Mucosa of descending colon (tissue), 3 donors: ENCODE data around the gene RTEL1. TPM values are rescaled to one million over a fixed set of nuclear protein-coding genes. Genes with fewer than 3 reads are reported as not detected.
A peak's percentile ranks its signal among the peaks of the same experiment; 100 is the strongest.

Experiments used
- ATAC-seq: fragments of 200-7000 bp; cut with Tn5 transposase; one replicate; pipeline ENCODE4 v1.9.1; 2020; ENCODE audit warnings: mild to moderate bottlenecking, moderate library complexity
- DNase-seq, 3 donors: peaks; one replicate each; pipeline ENCODE4 v3.0.0-alpha.2; 2020
- H3K36me3 ChIP-seq: fragments of 200-600 bp; one replicate; pipeline ENCODE4 v1.8.0; 2021; ENCODE audit warnings: low read depth, mild to moderate bottlenecking
- H3K4me1 ChIP-seq: fragments of 200-600 bp; one replicate; pipeline ENCODE4 v1.8.0; 2021; ENCODE audit warnings: low read depth, mild to moderate bottlenecking
- H3K4me3 ChIP-seq: fragments of 200-600 bp; one replicate; pipeline ENCODE4 v1.8.0; 2021; ENCODE audit warnings: mild to moderate bottlenecking
- H3K9me3 ChIP-seq: fragments of 200-600 bp; one replicate; pipeline ENCODE4 v1.8.0; 2021; ENCODE audit warnings: mild to moderate bottlenecking
- CTCF ChIP-seq: fragments of 200-600 bp; IDR thresholded peaks from one replicate; pipeline ENCODE4 v1.8.0; 2022; ENCODE audit warnings: antibody characterized with exemption, mild to moderate bottlenecking
- intact Hi-C, 2 donors: fragments of 100-400 bp; cut with DNase I in 1 of 2; cut with micrococcal nuclease in 1 of 2; formaldehyde crosslinking; loops; one replicate each; pipeline versions ENCODE4 v1.11.0 to v1.11.1; 2022; cut with DNase I, micrococcal nuclease
- total RNA-seq, 3 donors: library from RNA; stranded (reverse); fragmentation: NEBNext Ultra II Directional in 2 of 3; extraction: Animal tissue kit (Norgen Biotek cat#: 25700) in 2 of 3; gene quantifications; one replicate each; pipeline versions ENCODE4 v1.2.1 to v1.2.4, GENCODE V29; 2021 to 2023
- donor health status: DM: no; HTN: no; CAD: no; lungs with moderate emphysema.
- donor health status: DM: no; HTN: no; CAD: no.
- donor health status: DM: no; HTN: yes; CAD: no.

The RTEL1 gene
- total RNA-seq, 3 donors from 2014 or later = 23.5 to 42.8 (median 34.2) TPM

DNA sequence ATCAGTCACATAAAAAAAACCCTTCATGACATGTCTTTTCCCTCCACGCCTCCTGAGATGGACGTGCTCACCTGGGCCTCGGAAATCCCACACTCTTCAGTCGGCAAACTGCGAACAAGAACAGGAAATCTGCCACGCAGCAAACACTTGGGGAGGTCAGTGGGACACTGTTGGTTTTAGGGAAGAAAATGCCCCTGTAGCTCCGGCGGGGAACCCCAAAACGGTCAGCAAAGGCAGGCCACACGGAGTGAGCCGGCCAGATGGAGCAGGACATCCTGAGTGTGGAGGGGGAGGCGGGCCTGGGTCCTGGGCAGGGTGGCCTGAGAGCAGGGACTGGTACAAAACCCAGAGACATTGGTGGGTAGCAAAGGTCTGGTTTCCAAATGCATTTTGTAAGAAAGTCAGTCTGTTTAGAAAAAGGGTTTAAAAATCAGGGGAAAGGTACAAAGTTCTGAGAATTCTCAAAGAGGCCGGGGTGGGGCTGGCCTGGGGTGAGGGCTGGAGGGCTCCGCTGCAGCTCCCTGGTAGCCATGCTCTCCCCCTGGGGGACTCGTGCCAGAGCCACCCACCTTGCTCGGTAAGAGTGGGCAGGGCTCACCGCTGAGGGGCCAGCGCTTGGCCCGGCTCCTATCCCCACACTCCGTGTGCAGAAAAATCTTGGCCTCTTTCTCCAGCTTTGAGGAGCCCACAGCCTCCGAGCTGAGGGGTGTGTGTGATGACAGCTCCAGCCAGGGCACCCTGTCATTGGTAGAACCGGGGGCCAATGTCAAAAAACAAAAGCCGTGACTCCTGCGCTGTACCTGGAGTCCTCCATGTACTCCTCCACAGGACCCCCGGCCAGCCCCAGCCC, 86.7 kb downstream of the RTEL1 start:
- no peak for ATAC-seq
- DNase-seq = peak in 1 of 3 donors; percentile 37
- no peak for TF ChIP-seq CTCF
- intact Hi-C loops = no loop called here
- H3K4me1 ChIP-seq = peaks cover 10% of the 10 kb centered on the region
- H3K36me3 ChIP-seq = peaks cover 3% of the 10 kb centered on the region
- H3K4me3 ChIP-seq = no peak overlapping the region
- no peaks in the 10 kb centered on the region for H3K9me3 ChIP-seq

GRCh38 chr20:63745424-63745805, 87.3 kb downstream of the RTEL1 start:
- Histone ChIP-seq H3K4me1 (peaks cover 9% of the 10 kb centered on the region), H3K36me3 (peaks cover 3% of the 10 kb centered on the region), H3K4me3 (no peak overlapping the region), H3K9me3 (no peaks in the 10 kb centered on the region)
- intact Hi-C loops = no loop called here
- DNase-seq = peak in 1 of 3 donors; percentile 31
- TF ChIP-seq CTCF = no peak
- no peak for ATAC-seq

Other genes with a start within 250 kb of the RTEL1 start
- 1 to 10 TPM in 1 of 3 donors, not detected in 2; 1.4 TPM for gene KCNQ2, start 185.7 kb upstream of the RTEL1 start, total RNA-seq
- 10 to 100 TPM in 1 of 3 donors, 1 to 10 TPM in 2; 1.3 to 15.0 (median 2.7) TPM for gene EEF1A2, start 159.2 kb upstream of the RTEL1 start, total RNA-seq
- 100 to 1,000 TPM; 263 to 672 (median 537) TPM for gene PPDPF, start 137.5 kb upstream of the RTEL1 start, total RNA-seq
- 10 to 100 TPM; 39.5 to 91.7 (median 87.1) TPM for gene PTK6, start 120.9 kb upstream of the RTEL1 start, total RNA-seq
- under 1 TPM; 0.25 to 0.52 (median 0.27) TPM for gene SRMS, start 110.6 kb upstream of the RTEL1 start, total RNA-seq
- gene FNDC11, start 104.2 kb upstream of the RTEL1 start, total RNA-seq = under 1 TPM in 2 of 3 donors, not detected in 1; 0.19 to 0.25 TPM
- gene HELZ2, start 84.1 kb upstream of the RTEL1 start, total RNA-seq = 10 to 100 TPM; 35.4 to 49.3 (median 36.2) TPM
- gene GMEB2, start 31.2 kb upstream of the RTEL1 start, total RNA-seq = 10 to 100 TPM; 10.3 to 12.8 (median 11.4) TPM
- 10 to 100 TPM in 1 of 3 donors, 1 to 10 TPM in 2; 2.7 to 19.7 (median 6.7) TPM for gene STMN3, start 4.9 kb upstream of the RTEL1 start, total RNA-seq
- gene TNFRSF6B, start 38.3 kb downstream of the RTEL1 start, total RNA-seq = 10 to 100 TPM in 1 of 3 donors, not detected in 2; 19.7 TPM
- 10 to 100 TPM; 64.5 to 69.7 (median 68.6) TPM for gene ARFRP1, start 49.7 kb downstream of the RTEL1 start, total RNA-seq
- gene ZGPAT, start 49.7 kb downstream of the RTEL1 start, total RNA-seq = 10 to 100 TPM; 24.3 to 34.0 (median 31.7) TPM
- gene LIME1, start 78.4 kb downstream of the RTEL1 start, total RNA-seq = 10 to 100 TPM; 10.4 to 11.2 (median 10.8) TPM
- 10 to 100 TPM; 44.9 to 65.0 (median 50.6) TPM for gene SLC2A4RG, start 81.5 kb downstream of the RTEL1 start, total RNA-seq
- 1 to 10 TPM; 3.1 to 5.7 (median 3.3) TPM for gene ZBTB46, start 173.0 kb downstream of the RTEL1 start, total RNA-seq
- not detected for gene ABHD16B, start 203.2 kb downstream of the RTEL1 start, total RNA-seq
- 10 to 100 TPM; 48.7 to 71.7 (median 55.7) TPM for gene TPD52L2, start 207.0 kb downstream of the RTEL1 start, total RNA-seq
- gene DNAJC5, start 236.8 kb downstream of the RTEL1 start, total RNA-seq = 10 to 100 TPM; 57.5 to 65.9 (median 65.4) TPM